WTC11 (cell line): ENCODE results near the gene UBE3A. TPM values are rescaled to one million over a fixed set of nuclear protein-coding genes. Genes with fewer than 3 reads are reported as not detected.

ENCODE experiments used
- ATAC-seq: fragments of 200-7000 bp; cut with Tn5 transposase; 2 replicates; pipeline ENCODE4 v1.10.0; 2021; ENCODE audit warnings: mild to moderate bottlenecking, moderate library complexity
- CTCF ChIA-PET: fragments of 300-600 bp; sonication (Branson Sonifier 250); formaldehyde crosslinking; loops from one replicate; lab custom pipeline; 2021; ENCODE audit warnings: antibody characterized with exemption; lab: Charles Lee
- POLR2A ChIA-PET: fragments of 350-600 bp; sonication (Branson Sonifier 250); formaldehyde crosslinking; loops from one replicate; lab custom pipeline; 2021; ENCODE audit warnings: antibody characterized with exemption; lab: Charles Lee
- DNase-seq: peaks from one replicate; pipeline ENCODE4 v3.0.0; 2021; ENCODE audit warnings: low spot score
- H3K27ac Mint-ChIP-seq: 2 replicates; pipeline ENCODE4 v1.8.0; 2021; ENCODE audit warnings: mixed read lengths
- H3K27me3 Mint-ChIP-seq: 2 replicates; pipeline ENCODE4 v1.8.0; 2021; ENCODE audit warnings: low read depth, mild to moderate bottlenecking, moderate library complexity, mixed read lengths
- H3K36me3 Mint-ChIP-seq: 2 replicates; pipeline ENCODE4 v1.8.0; 2021; ENCODE audit warnings: mixed read lengths
- H3K4me1 Mint-ChIP-seq: 2 replicates; pipeline ENCODE4 v1.8.0; 2022; ENCODE audit warnings: mixed read lengths
- H3K4me3 Mint-ChIP-seq: 2 replicates; pipeline ENCODE4 v1.8.0; 2021; ENCODE audit warnings: mild to moderate bottlenecking, moderate library complexity, mixed read lengths
- H3K9me3 Mint-ChIP-seq: 2 replicates; pipeline ENCODE4 v1.8.0; 2021; ENCODE audit warnings: mixed read lengths
- CREM ChIP-seq: sonication (generic); formaldehyde crosslinking; IDR thresholded peaks from 2 replicates; pipeline ENCODE4 v1.8.1; 2022; ENCODE audit warnings: mild to moderate bottlenecking, missing genetic modification reagents, moderate library complexity
- IRF2 ChIP-seq: sonication (generic); formaldehyde crosslinking; IDR thresholded peaks from 2 replicates; pipeline ENCODE4 v1.8.0; 2022; ENCODE audit warnings: low read depth, missing genetic modification reagents, borderline replicate concordance
- MXD4 ChIP-seq: fragments of 250-450 bp; sonication (Bioruptor Pico); IDR thresholded peaks from 2 replicates; pipeline ENCODE4 v1.8.0; 2021; ENCODE audit warnings: mild to moderate bottlenecking, moderate library complexity, borderline replicate concordance
- NFYB ChIP-seq: sonication (generic); formaldehyde crosslinking; conservative IDR thresholded peaks from 2 replicates; pipeline ENCODE4 v1.8.0; 2022; ENCODE audit warnings: low read depth, missing genetic modification reagents
- ZNF138 ChIP-seq: sonication (generic); formaldehyde crosslinking; conservative IDR thresholded peaks from 2 replicates; pipeline ENCODE4 v1.8.1; 2022; ENCODE audit warnings: mild to moderate bottlenecking, moderate library complexity, missing genetic modification reagents
- ZNF317 ChIP-seq: sonication (generic); formaldehyde crosslinking; IDR thresholded peaks from 2 replicates; pipeline ENCODE4 v1.8.1; 2023; ENCODE audit warnings: low read depth, mild to moderate bottlenecking, moderate library complexity, missing genetic modification reagents, borderline replicate concordance
- total RNA-seq: library from RNA; stranded (reverse); gene quantifications from 3 replicates; pipeline ENCODE4 v1.2.3, GENCODE V29; 2021
- TF ChIP-seq, protein P1 (sequence below): sonication (generic); formaldehyde crosslinking; IDR thresholded peaks from 2 replicates; pipeline ENCODE4 v1.8.0; 2022; ENCODE audit warnings: mild to moderate bottlenecking, missing genetic modification reagents
- TF ChIP-seq, protein P2 (sequence below): fragments of 250-450 bp; sonication (Bioruptor Pico); conservative IDR thresholded peaks from 2 replicates; pipeline ENCODE4 v1.9.0; 2021; ENCODE audit warnings: mild to moderate bottlenecking
- TF ChIP-seq, protein P3 (sequence below): sonication (generic); formaldehyde crosslinking; IDR thresholded peaks from 2 replicates; pipeline ENCODE4 v1.8.1; 2022; ENCODE audit warnings: missing genetic modification reagents, borderline replicate concordance
- TF ChIP-seq, protein P4 (sequence below): fragments of 250-450 bp; sonication (Bioruptor Pico); IDR thresholded peaks from 2 replicates; pipeline ENCODE4 v1.9.0; 2021; ENCODE audit warnings: moderate library complexity, mild to moderate bottlenecking, inconsistent platforms, borderline replicate concordance
- TF ChIP-seq, protein P5 (sequence below): fragments of 250-450 bp; sonication (Bioruptor Pico); IDR thresholded peaks from 2 replicates; pipeline ENCODE4 v1.9.0; 2021; ENCODE audit warnings: mild to moderate bottlenecking, borderline replicate concordance
- TF ChIP-seq, protein P6 (sequence below): sonication (generic); formaldehyde crosslinking; IDR thresholded peaks from 2 replicates; pipeline ENCODE4 v1.8.1; 2023; ENCODE audit warnings: mild to moderate bottlenecking, missing genetic modification reagents, moderate library complexity
- TF ChIP-seq, protein P7 (sequence below): sonication (generic); formaldehyde crosslinking; IDR thresholded peaks from 2 replicates; pipeline ENCODE4 v1.8.1; 2022; ENCODE audit warnings: mild to moderate bottlenecking, moderate library complexity, missing genetic modification reagents
- TF ChIP-seq, protein P8 (sequence below): fragments of 200-600 bp; IDR thresholded peaks from 2 replicates; pipeline ENCODE4 v1.8.0; 2022; ENCODE audit warnings: antibody characterized with exemption
- TF ChIP-seq, protein P9 (sequence below): sonication (generic); formaldehyde crosslinking; IDR thresholded peaks from 2 replicates; pipeline ENCODE4 v1.8.1; 2023; ENCODE audit warnings: mild to moderate bottlenecking, missing genetic modification reagents, moderate library complexity

The UBE3A gene
- total RNA-seq, 1 experiment from 2014 or later = 120 TPM

DNA sequence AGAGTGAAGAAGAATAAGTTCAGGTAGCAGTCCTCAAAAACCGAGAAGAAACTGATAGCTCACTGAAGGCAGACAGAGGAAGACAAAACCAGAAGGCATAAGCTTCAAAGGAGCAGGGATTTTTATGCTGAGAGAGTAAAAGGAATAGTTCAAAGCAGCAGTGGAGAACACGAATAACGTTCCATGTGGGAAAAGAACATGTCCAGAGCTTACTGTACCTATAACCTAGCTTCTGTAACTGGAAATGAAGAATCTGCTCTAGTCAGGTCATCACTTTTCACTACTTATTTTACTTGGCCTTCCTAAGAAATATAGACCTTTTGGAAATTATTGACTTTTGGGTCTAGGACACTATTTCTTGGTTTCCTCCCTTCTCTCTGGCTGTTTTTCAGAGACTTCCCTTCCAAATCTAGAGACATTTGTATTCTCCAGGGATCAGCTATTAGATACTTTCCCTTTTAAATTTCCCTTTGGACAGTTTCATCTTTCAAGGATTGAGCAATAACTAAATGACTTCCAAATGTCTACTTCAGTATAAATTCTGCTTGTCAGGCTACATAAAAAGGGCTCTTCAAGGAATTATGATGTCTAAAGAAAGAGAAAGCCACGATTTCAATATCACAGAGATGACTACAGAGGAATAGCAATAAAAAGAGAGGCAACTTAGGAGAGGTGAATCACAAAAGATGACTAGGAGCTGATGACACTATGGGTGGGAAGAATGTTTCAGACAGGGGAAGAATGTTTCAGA is 46.7 kb downstream of the UBE3A start (continued):
- TF ChIP-seq, protein P1, sequence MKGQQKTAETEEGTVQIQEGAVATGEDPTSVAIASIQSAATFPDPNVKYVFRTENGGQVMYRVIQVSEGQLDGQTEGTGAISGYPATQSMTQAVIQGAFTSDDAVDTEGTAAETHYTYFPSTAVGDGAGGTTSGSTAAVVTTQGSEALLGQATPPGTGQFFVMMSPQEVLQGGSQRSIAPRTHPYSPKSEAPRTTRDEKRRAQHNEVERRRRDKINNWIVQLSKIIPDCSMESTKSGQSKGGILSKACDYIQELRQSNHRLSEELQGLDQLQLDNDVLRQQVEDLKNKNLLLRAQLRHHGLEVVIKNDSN (CRISPR knock-in tag) = no peak
- TF ChIP-seq ZNF317 (no peak), CREM (CRISPR knock-in tag) (no peak)
- TF ChIP-seq, protein P2, sequence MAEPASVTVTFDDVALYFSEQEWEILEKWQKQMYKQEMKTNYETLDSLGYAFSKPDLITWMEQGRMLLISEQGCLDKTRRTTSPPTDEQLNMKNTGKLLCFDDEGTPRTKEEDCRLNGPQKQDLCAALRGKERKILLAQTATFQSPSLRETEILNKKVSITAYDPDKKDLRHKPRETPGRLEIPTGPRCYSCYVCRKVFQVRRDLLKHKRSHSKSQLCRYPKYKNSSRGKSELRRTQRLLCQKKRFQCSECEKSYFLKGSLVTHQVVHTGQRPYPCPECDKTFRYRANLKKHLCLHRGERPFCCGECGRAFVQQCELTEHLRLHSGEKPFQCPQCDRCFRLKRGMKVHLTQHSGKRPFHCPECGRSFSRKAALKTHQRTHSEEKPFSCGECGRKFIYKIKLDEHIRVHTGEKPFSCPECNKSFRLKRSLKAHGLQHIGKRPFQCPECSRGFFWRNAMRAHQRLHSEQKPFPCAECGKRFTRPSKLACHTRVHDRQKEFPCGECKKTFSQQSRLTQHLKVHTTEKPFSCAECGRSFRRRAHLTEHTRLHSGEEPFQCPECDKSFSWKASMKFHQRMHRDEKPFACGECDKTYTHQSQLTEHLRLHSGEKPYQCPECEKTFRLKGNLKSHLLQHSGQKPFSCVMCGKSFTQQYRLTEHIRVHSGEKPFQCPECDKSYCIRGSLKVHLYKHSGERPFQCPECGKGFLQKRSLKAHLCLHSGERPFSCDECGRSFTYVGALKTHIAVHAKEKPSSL (CRISPR knock-in tag) = no peak

DNA sequence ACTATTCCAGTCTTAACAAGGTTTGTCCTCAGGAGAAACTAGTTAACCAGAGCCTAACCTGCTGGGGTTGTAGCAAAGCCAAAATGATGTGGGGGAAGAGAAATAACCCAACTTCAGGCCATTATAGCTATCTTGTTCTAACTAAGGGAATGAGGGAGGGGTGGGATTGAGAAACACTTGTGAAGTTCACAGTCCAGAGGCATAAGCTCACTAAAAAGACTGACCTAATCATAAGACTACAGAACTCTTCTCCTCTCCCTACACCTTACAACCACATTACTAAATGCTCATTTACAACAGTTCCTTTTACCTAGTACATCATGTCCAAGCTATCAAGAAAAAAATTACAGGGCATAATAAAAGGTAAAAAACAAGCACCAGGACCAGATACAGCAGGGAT is 52.8 kb downstream of the UBE3A start:
- Mint-ChIP-seq H3K4me1 (peaks cover 3% of the 10 kb centered on the region; the same call in 1 of the 2 replicates), H3K27me3 (no peaks in the 10 kb centered on the region), H3K4me3 (no peak overlapping the region), H3K27ac (no peak overlapping the region), H3K36me3 (peaks cover 55% of the 10 kb centered on the region), H3K9me3 (peaks cover 27% of the 10 kb centered on the region)
- DNase-seq = no peak
- CTCF ChIA-PET = no interaction called here
- POLR2A ChIA-PET = interaction anchor here (0.6 kb wide), 2 partner anchors 31 to 50 kb away, joined by 5 read pairs; no protein-coding TSS in a partner anchor
- no peak for ATAC-seq
- TF ChIP-seq, protein P3, sequence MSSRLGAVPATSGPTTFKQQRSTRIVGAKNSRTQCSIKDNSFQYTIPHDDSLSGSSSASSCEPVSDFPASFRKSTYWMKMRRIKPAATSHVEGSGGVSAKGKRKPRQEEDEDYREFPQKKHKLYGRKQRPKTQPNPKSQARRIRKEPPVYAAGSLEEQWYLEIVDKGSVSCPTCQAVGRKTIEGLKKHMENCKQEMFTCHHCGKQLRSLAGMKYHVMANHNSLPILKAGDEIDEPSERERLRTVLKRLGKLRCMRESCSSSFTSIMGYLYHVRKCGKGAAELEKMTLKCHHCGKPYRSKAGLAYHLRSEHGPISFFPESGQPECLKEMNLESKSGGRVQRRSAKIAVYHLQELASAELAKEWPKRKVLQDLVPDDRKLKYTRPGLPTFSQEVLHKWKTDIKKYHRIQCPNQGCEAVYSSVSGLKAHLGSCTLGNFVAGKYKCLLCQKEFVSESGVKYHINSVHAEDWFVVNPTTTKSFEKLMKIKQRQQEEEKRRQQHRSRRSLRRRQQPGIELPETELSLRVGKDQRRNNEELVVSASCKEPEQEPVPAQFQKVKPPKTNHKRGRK (CRISPR knock-in tag) = no peak
- TF ChIP-seq, protein P4, sequence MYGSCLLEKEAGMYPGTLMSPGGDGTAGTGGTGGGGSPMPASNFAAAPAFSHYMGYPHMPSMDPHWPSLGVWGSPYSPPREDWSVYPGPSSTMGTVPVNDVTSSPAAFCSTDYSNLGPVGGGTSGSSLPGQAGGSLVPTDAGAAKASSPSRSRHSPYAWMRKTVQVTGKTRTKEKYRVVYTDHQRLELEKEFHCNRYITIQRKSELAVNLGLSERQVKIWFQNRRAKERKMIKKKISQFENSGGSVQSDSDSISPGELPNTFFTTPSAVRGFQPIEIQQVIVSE (CRISPR knock-in tag) = no peak
- TF ChIP-seq ZNF138 (CRISPR knock-in tag) (no peak), MXD4 (CRISPR knock-in tag) (no peak), NFYB (no peak), IRF2 (CRISPR knock-in tag) (no peak), CREM (CRISPR knock-in tag) (no peak)
- TF ChIP-seq, protein P5, sequence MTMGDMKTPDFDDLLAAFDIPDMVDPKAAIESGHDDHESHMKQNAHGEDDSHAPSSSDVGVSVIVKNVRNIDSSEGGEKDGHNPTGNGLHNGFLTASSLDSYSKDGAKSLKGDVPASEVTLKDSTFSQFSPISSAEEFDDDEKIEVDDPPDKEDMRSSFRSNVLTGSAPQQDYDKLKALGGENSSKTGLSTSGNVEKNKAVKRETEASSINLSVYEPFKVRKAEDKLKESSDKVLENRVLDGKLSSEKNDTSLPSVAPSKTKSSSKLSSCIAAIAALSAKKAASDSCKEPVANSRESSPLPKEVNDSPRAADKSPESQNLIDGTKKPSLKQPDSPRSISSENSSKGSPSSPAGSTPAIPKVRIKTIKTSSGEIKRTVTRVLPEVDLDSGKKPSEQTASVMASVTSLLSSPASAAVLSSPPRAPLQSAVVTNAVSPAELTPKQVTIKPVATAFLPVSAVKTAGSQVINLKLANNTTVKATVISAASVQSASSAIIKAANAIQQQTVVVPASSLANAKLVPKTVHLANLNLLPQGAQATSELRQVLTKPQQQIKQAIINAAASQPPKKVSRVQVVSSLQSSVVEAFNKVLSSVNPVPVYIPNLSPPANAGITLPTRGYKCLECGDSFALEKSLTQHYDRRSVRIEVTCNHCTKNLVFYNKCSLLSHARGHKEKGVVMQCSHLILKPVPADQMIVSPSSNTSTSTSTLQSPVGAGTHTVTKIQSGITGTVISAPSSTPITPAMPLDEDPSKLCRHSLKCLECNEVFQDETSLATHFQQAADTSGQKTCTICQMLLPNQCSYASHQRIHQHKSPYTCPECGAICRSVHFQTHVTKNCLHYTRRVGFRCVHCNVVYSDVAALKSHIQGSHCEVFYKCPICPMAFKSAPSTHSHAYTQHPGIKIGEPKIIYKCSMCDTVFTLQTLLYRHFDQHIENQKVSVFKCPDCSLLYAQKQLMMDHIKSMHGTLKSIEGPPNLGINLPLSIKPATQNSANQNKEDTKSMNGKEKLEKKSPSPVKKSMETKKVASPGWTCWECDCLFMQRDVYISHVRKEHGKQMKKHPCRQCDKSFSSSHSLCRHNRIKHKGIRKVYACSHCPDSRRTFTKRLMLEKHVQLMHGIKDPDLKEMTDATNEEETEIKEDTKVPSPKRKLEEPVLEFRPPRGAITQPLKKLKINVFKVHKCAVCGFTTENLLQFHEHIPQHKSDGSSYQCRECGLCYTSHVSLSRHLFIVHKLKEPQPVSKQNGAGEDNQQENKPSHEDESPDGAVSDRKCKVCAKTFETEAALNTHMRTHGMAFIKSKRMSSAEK = no peak
- TF ChIP-seq, protein P1 (CRISPR knock-in tag) = no peak
- TF ChIP-seq, protein P6, sequence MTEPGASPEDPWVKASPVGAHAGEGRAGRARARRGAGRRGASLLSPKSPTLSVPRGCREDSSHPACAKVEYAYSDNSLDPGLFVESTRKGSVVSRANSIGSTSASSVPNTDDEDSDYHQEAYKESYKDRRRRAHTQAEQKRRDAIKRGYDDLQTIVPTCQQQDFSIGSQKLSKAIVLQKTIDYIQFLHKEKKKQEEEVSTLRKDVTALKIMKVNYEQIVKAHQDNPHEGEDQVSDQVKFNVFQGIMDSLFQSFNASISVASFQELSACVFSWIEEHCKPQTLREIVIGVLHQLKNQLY (CRISPR knock-in tag) = no peak
- TF ChIP-seq, protein P7, sequence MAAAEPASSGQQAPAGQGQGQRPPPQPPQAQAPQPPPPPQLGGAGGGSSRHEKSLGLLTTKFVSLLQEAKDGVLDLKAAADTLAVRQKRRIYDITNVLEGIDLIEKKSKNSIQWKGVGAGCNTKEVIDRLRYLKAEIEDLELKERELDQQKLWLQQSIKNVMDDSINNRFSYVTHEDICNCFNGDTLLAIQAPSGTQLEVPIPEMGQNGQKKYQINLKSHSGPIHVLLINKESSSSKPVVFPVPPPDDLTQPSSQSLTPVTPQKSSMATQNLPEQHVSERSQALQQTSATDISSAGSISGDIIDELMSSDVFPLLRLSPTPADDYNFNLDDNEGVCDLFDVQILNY (CRISPR knock-in tag) = no peak
- TF ChIP-seq, protein P8, sequence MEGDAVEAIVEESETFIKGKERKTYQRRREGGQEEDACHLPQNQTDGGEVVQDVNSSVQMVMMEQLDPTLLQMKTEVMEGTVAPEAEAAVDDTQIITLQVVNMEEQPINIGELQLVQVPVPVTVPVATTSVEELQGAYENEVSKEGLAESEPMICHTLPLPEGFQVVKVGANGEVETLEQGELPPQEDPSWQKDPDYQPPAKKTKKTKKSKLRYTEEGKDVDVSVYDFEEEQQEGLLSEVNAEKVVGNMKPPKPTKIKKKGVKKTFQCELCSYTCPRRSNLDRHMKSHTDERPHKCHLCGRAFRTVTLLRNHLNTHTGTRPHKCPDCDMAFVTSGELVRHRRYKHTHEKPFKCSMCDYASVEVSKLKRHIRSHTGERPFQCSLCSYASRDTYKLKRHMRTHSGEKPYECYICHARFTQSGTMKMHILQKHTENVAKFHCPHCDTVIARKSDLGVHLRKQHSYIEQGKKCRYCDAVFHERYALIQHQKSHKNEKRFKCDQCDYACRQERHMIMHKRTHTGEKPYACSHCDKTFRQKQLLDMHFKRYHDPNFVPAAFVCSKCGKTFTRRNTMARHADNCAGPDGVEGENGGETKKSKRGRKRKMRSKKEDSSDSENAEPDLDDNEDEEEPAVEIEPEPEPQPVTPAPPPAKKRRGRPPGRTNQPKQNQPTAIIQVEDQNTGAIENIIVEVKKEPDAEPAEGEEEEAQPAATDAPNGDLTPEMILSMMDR = no peak
- TF ChIP-seq, protein P9, sequence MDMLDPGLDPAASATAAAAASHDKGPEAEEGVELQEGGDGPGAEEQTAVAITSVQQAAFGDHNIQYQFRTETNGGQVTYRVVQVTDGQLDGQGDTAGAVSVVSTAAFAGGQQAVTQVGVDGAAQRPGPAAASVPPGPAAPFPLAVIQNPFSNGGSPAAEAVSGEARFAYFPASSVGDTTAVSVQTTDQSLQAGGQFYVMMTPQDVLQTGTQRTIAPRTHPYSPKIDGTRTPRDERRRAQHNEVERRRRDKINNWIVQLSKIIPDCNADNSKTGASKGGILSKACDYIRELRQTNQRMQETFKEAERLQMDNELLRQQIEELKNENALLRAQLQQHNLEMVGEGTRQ (CRISPR knock-in tag) = no peak
